Measurements from ENCODE around the gene KRTAP2-1.

KRTAP2-1 gene

DNA sequence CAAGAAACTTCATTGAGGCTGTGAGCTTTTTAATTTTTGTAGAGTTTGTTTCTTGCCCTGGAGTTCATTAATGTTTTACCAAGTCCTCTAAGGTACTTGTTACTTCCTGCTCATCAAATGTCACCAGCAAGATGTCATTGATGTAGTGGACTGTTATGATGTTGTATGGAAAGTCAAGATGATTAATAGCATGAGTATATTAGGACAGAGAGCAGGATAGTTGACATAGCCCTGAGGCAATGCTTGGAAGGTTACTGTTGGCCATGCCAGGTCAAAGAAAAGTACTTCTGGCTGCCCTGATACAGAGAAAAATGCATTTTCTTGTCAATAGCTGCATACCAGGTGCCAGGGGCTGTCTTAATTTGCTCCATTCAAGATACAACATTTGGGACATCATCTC, 26.8 kb downstream of the KRTAP2-1 start:
- H3K27me3 ChIP-seq (ENCODE audit: insufficient read depth, poor library complexity, severe bottlenecking): no peaks in the 10 kb centered on the region
- ATAC-seq (ENCODE audit: low read depth): no peak
- TF ChIP-seq, protein P1, sequence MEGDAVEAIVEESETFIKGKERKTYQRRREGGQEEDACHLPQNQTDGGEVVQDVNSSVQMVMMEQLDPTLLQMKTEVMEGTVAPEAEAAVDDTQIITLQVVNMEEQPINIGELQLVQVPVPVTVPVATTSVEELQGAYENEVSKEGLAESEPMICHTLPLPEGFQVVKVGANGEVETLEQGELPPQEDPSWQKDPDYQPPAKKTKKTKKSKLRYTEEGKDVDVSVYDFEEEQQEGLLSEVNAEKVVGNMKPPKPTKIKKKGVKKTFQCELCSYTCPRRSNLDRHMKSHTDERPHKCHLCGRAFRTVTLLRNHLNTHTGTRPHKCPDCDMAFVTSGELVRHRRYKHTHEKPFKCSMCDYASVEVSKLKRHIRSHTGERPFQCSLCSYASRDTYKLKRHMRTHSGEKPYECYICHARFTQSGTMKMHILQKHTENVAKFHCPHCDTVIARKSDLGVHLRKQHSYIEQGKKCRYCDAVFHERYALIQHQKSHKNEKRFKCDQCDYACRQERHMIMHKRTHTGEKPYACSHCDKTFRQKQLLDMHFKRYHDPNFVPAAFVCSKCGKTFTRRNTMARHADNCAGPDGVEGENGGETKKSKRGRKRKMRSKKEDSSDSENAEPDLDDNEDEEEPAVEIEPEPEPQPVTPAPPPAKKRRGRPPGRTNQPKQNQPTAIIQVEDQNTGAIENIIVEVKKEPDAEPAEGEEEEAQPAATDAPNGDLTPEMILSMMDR (IDR thresholded peaks at IDR 0.05; ENCODE audit: poor library complexity, severe bottlenecking): no peak
- DNase-seq (ENCODE audit: low spot score): no peak
- no peak overlapping the region for H3K27ac ChIP-seq (ENCODE audit: poor library complexity, severe bottlenecking)
- H3K4me1 ChIP-seq (ENCODE audit: insufficient read depth, poor library complexity, severe bottlenecking): no peaks in the 10 kb centered on the region
- H3K9me3 ChIP-seq (ENCODE audit: severe bottlenecking): no peaks in the 10 kb centered on the region
- no peak overlapping the region for H3K4me3 ChIP-seq (ENCODE audit: severe bottlenecking)
- H3K36me3 ChIP-seq (ENCODE audit: low read depth): no peaks in the 10 kb centered on the region

GRCh38 chr17:41019415-41019814, 27.7 kb downstream of the KRTAP2-1 start:
- Histone ChIP-seq H3K27me3 (ENCODE audit: insufficient read depth, poor library complexity, severe bottlenecking) (no peaks in the 10 kb centered on the region), H3K27ac (ENCODE audit: poor library complexity, severe bottlenecking) (no peak overlapping the region), H3K9me3 (ENCODE audit: severe bottlenecking) (no peaks in the 10 kb centered on the region), H3K4me3 (ENCODE audit: severe bottlenecking) (no peak overlapping the region), H3K4me1 (ENCODE audit: insufficient read depth, poor library complexity, severe bottlenecking) (no peaks in the 10 kb centered on the region), H3K36me3 (ENCODE audit: low read depth) (no peaks in the 10 kb centered on the region)
- no peak for ATAC-seq (ENCODE audit: low read depth)
- TF ChIP-seq, protein P1 (IDR thresholded peaks at IDR 0.05; ENCODE audit: poor library complexity, severe bottlenecking): no peak
- no peak for DNase-seq (ENCODE audit: low spot score)

DNA sequence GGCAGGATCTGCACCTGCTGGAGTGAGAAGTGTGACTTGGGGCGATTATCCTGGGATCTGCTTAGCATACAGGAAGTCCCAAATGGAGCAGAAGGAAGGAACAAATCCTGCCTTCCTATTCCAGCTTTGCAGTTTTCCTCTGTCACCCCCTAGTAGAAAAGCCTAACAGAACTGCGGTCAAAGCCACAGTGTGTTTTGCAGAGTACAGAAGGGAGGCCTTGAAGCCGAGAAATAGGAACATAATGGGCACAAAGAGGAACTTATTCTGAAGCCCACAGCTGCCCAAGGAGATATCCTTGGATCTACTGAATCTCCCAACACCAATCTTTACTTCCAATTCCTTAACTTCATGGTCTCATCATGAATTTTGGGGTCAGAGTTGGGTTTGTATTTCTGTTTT, 28.6 kb downstream of the KRTAP2-1 start:
- TF ChIP-seq, protein P1 (IDR thresholded peaks at IDR 0.05; ENCODE audit: poor library complexity, severe bottlenecking): no peak
- no peak for DNase-seq (ENCODE audit: low spot score)

DNA sequence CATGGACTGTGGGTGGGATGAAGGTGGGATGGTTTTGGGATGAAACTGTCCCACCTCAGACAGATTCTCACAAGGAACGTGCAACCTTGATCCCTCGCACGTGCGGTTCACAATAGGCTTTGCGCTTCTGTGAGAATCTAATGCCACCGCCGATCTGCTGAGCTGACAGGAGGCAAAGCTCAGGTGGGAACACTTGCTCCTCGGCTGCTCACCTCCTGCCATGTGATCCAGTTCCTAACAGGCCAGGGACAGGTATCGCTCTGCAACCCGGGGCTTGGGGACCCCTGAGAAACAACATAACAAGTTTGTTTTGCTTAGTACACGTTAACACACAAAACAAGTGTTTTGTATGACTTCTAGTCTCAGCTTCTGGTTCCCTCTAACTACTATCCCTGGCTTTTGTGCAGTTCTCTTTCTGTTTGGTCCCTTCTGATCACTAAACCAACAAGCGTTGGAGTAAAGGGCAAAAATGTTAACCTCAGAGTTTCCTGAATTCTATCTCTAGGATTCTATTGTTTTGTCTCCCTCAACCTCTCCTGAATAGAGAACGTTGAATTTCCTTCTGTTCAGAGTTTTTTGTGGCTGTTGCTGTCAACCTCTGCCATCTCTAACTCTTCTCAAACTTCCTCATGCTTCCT, 30.4 kb downstream of the KRTAP2-1 start:
- H3K36me3 ChIP-seq (ENCODE audit: low read depth): no peaks in the 10 kb centered on the region
- ATAC-seq (ENCODE audit: low read depth) (no peak), DNase-seq (ENCODE audit: low spot score) (no peak)
- peaks cover 3% of the 10 kb centered on the region for H3K4me1 ChIP-seq (ENCODE audit: insufficient read depth, poor library complexity, severe bottlenecking)
- H3K9me3 ChIP-seq (ENCODE audit: severe bottlenecking): no peaks in the 10 kb centered on the region
- no peak overlapping the region for H3K27ac ChIP-seq (ENCODE audit: poor library complexity, severe bottlenecking)
- H3K27me3 ChIP-seq (ENCODE audit: insufficient read depth, poor library complexity, severe bottlenecking): no peaks in the 10 kb centered on the region
- no peak overlapping the region for H3K4me3 ChIP-seq (ENCODE audit: severe bottlenecking)
- TF ChIP-seq, protein P1 (IDR thresholded peaks at IDR 0.05; ENCODE audit: poor library complexity, severe bottlenecking): no peak

More for the DNA sequence above, 28.6 kb downstream of the KRTAP2-1 start:
- H3K4me1 ChIP-seq (ENCODE audit: insufficient read depth, poor library complexity, severe bottlenecking): peaks cover 3% of the 10 kb centered on the region
- no peaks in the 10 kb centered on the region for H3K27me3 ChIP-seq (ENCODE audit: insufficient read depth, poor library complexity, severe bottlenecking)
- no peaks in the 10 kb centered on the region for H3K9me3 ChIP-seq (ENCODE audit: severe bottlenecking)
- no peak overlapping the region for H3K4me3 ChIP-seq (ENCODE audit: severe bottlenecking)
- H3K36me3 ChIP-seq (ENCODE audit: low read depth): no peaks in the 10 kb centered on the region
- no peak overlapping the region for H3K27ac ChIP-seq (ENCODE audit: poor library complexity, severe bottlenecking)
- ATAC-seq (ENCODE audit: low read depth): no peak

DNA sequence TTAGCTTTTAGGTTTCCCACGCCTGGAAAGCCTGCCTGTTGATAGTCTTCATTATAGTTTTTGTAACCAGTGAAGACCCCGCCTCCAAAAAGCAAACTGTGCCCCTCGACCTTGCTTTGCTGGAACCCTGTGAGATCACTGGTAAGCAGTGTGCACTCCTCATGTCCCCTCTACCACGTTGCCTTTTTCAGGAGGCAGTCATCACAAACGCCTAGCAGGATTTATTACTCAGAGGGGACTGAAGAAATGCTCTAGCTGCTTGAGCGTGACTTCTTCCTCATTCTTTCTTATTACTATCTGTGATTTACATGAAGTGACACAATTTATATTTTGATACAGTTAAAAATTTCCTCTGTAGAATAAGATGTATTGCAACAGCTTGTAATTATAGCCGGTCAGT, 31.7 kb downstream of the KRTAP2-1 start:
- TF ChIP-seq, protein P1 (IDR thresholded peaks at IDR 0.05; ENCODE audit: poor library complexity, severe bottlenecking): no peak
- H3K36me3 ChIP-seq (ENCODE audit: low read depth): no peaks in the 10 kb centered on the region
- no peak overlapping the region for H3K27ac ChIP-seq (ENCODE audit: poor library complexity, severe bottlenecking)
- no peaks in the 10 kb centered on the region for H3K27me3 ChIP-seq (ENCODE audit: insufficient read depth, poor library complexity, severe bottlenecking)
- ATAC-seq (ENCODE audit: low read depth): no peak
- no peak for DNase-seq (ENCODE audit: low spot score)
- H3K4me3 ChIP-seq (ENCODE audit: severe bottlenecking): no peak overlapping the region
- peaks cover 3% of the 10 kb centered on the region for H3K4me1 ChIP-seq (ENCODE audit: insufficient read depth, poor library complexity, severe bottlenecking)
- no peaks in the 10 kb centered on the region for H3K9me3 ChIP-seq (ENCODE audit: severe bottlenecking)
